Endothelial cell of umbilical vein (primary cell): Measurements from ENCODE around the gene CELF1. TPM values are rescaled to one million over a fixed set of nuclear protein-coding genes. Genes with fewer than 3 reads are reported as not detected.

Experiments used
- BruUV-seq: library from RNA; stranded (reverse); fragments of 400-500 nt; replicated peaks from 2 replicates; lab custom pipeline; 2021; lab: Mats Ljungman, UMichigan
- CTCF ChIA-PET: fragments of 300-600, 350-600 bp; sonication (Branson Sonifier 250); formaldehyde crosslinking; loops from one replicate; lab custom pipeline; 2021; ENCODE audit warnings: antibody characterized with exemption, inconsistent platforms; lab: Charles Lee
- POLR2A ChIA-PET: fragments of 300-600, 350-600 bp; sonication (Branson Sonifier 250); formaldehyde crosslinking; loops from one replicate; lab custom pipeline; 2021; ENCODE audit warnings: antibody characterized with exemption, inconsistent platforms; lab: Charles Lee
- DNase-seq: peaks from one replicate; pipeline ENCODE4 v3.0.0-alpha.2; 2011; ENCODE audit warnings: low read depth, low spot score
- FAIRE-seq: peaks from 2 replicates; lab custom pipeline; 2011; peaks lifted over from hg19 to GRCh38; lab: Jason Lieb, UNC
- H2AFZ ChIP-seq: 2 replicates; pipeline ENCODE4 v1.6.0; 2012; ENCODE audit warnings: low read depth, low read length, control low read depth, inconsistent platforms
- H3K27ac ChIP-seq: 2 replicates; pipeline ENCODE4 v1.5.1; 2011; ENCODE audit warnings: low read depth, mild to moderate bottlenecking, control low read depth, low read length, moderate library complexity; ENCODE audit not compliant: insufficient read depth
- H3K27me3 ChIP-seq, 2 experiments: 2 replicates each; pipeline versions ENCODE4 v1.6.0 to v1.6.1; 2011; ENCODE audit warnings: low read length in 2 of 2, mixed read lengths in 1 of 2; ENCODE audit not compliant: control insufficient read depth in 2 of 2, insufficient read depth in 2 of 2
- H3K36me3 ChIP-seq, 2 experiments: 2 replicates in 1 of 2; 3 replicates in 1 of 2; pipeline ENCODE4 v1.5.1; 2011; ENCODE audit warnings: low read length in 2 of 2, mild to moderate bottlenecking in 1 of 2, moderate library complexity in 1 of 2; ENCODE audit not compliant: control insufficient read depth in 2 of 2, insufficient read depth in 2 of 2; ENCODE audit errors: extremely low read depth in 1 of 2
- H3K4me1 ChIP-seq: 3 replicates; pipeline ENCODE4 v1.5.1; 2011; ENCODE audit warnings: mild to moderate bottlenecking, low read length; ENCODE audit not compliant: control insufficient read depth, insufficient read depth; ENCODE audit errors: extremely low read depth
- H3K4me2 ChIP-seq: 2 replicates; pipeline ENCODE4 v1.6.1; 2011; ENCODE audit warnings: low read length, control low read depth, mixed read lengths; ENCODE audit not compliant: insufficient read depth
- H3K4me3 ChIP-seq, 3 experiments: fragments of 200-600 bp in 1 of 3; sonication (generic), shearing (Covaris generic) in 1 of 3; replicated peaks in 1 of 3; 2 replicates each; pipeline ENCODE4 v1.5.1; 2011 to 2016; ENCODE audit warnings: control low read depth in 3 of 3, low read length in 3 of 3, mild to moderate bottlenecking in 2 of 3, inconsistent platforms in 1 of 3, low read depth in 1 of 3, moderate library complexity in 1 of 3; ENCODE audit not compliant: insufficient read depth in 1 of 3
- H3K79me2 ChIP-seq: 2 replicates; pipeline ENCODE4 v1.6.0; 2012; ENCODE audit warnings: low read length, inconsistent platforms; ENCODE audit not compliant: control insufficient read depth, insufficient read depth
- H3K9ac ChIP-seq: replicated peaks from 2 replicates; pipeline ENCODE3; 2011; ENCODE audit warnings: low read length, control low read depth; ENCODE audit not compliant: insufficient read depth; ENCODE audit errors: extremely low read depth
- H3K9me1 ChIP-seq: replicated peaks from 3 replicates; pipeline ENCODE4 v1.6.0; 2011; ENCODE audit warnings: mild to moderate bottlenecking, low read length; ENCODE audit not compliant: control insufficient read depth, insufficient read depth; ENCODE audit errors: extremely low read depth
- H3K9me3 ChIP-seq: replicated peaks from 2 replicates; pipeline ENCODE4 v1.5.1; 2012; ENCODE audit warnings: low read length, inconsistent platforms; ENCODE audit not compliant: control insufficient read depth, insufficient read depth
- H4K20me1 ChIP-seq: replicated peaks from 2 replicates; pipeline ENCODE3; 2011; ENCODE audit warnings: mild to moderate bottlenecking, low read length; ENCODE audit not compliant: control insufficient read depth, insufficient read depth; ENCODE audit errors: extremely low read depth
- EZH2 ChIP-seq: IDR thresholded peaks from 2 replicates; pipeline ENCODE4 v1.6.1; 2012; ENCODE audit warnings: borderline replicate concordance, low read depth, mild to moderate bottlenecking, moderate library complexity, low read length, inconsistent platforms; ENCODE audit not compliant: severe bottlenecking
- FOS ChIP-seq: IDR thresholded peaks from 2 replicates; pipeline ENCODE4 v1.6.1; 2011; ENCODE audit warnings: mild to moderate bottlenecking, low read length, moderate library complexity, borderline replicate concordance; ENCODE audit not compliant: insufficient read depth
- GATA2 ChIP-seq: IDR thresholded peaks from 2 replicates; pipeline ENCODE4 v1.7.0; 2011; ENCODE audit warnings: low read depth, mild to moderate bottlenecking, moderate library complexity, mixed read lengths, low read length; ENCODE audit not compliant: insufficient read length, insufficient read depth
- JUN ChIP-seq: IDR thresholded peaks from 2 replicates; pipeline ENCODE4 v1.6.1; 2011; ENCODE audit warnings: borderline replicate concordance, low read depth; ENCODE audit not compliant: insufficient read length, insufficient read depth
- MYC ChIP-seq: IDR thresholded peaks from one replicate; pipeline ENCODE4 v1.6.1; 2011; ENCODE audit warnings: mild to moderate bottlenecking, low read depth, low read length
- POLR2A ChIP-seq: IDR thresholded peaks from 2 replicates; pipeline ENCODE4 v1.6.1; 2012; ENCODE audit warnings: low read depth, mild to moderate bottlenecking, control low read depth, low read length
- POLR2AphosphoS5 ChIP-seq: IDR thresholded peaks from 2 replicates; pipeline ENCODE4 v1.6.1; 2012; ENCODE audit warnings: low read depth, mild to moderate bottlenecking, control low read depth, low read length, moderate library complexity; ENCODE audit not compliant: insufficient read depth
- dilution Hi-C: fragments of 300-500 bp; cut with MboI; formaldehyde crosslinking; loops from one replicate; pipeline ENCODE4 v1.15.0; 2019; ENCODE audit warnings: low sequenced_read_pairs; ENCODE audit not compliant: extremely low pct_ligation_motif_present
- intact Hi-C: fragments of 100-400 bp; cut with micrococcal nuclease; formaldehyde crosslinking; loops from one replicate; pipeline ENCODE4 v1.10.0; 2022
- polyA plus RNA-seq, 4 experiments: library from polyadenylated mRNA; depleted of rRNA in 3 of 4; stranded (reverse) in 3 of 4; unstranded in 1 of 4; fragments of >200 nt; gene quantifications; 2 replicates each; pipeline versions ENCODE4 v1.2.1 to v1.2.3, GENCODE V29; 2011 to 2012; ENCODE audit warnings: missing spikeins in 1 of 4
- total RNA-seq: library from RNA; stranded (reverse); gene quantifications from 2 replicates; pipeline ENCODE4 v1.2.3, GENCODE V29; 2021
- TF ChIP-seq, protein P1 (sequence below): IDR thresholded peaks from 2 replicates; pipeline ENCODE4 v1.6.1; 2011; ENCODE audit not compliant: insufficient read depth, insufficient read length
- TF ChIP-seq, protein P2 (sequence below), 2 donors: IDR thresholded peaks; 1 replicate in 1 of 2; 2 replicates in 1 of 2; pipeline ENCODE4 v1.5.1; 2011; ENCODE audit warnings: low read length in 2 of 2, mild to moderate bottlenecking in 2 of 2, moderate library complexity in 2 of 2, control low read depth in 1 of 2, inconsistent platforms in 1 of 2, low read depth in 1 of 2; ENCODE audit not compliant: insufficient read depth in 1 of 2; ENCODE audit errors: extremely low read depth in 1 of 2

The CELF1 gene
- total and polyA plus RNA-seq, 2 donors (not counting 3 experiments of a cell fraction or from before 2014, with no cell fraction given): 66.3 to 120 TPM

GRCh38 chr11:47495011-47495855, 57.7 kb downstream of the CELF1 start:
- ChIA-PET CTCF (interaction anchor here (1.2 kb wide), 1 partner anchor 58 kb away, joined by 4 read pairs; no protein-coding TSS in a partner anchor), POLR2A (no interaction called here)
- Histone ChIP-seq H3K4me1 (peaks cover 3% of the 10 kb centered on the region), H3K4me3 (no peak overlapping the region), H3K9me3 (no peaks in the 10 kb centered on the region), H3K27me3 (no peaks in the 10 kb centered on the region), H3K79me2 (peaks cover 87% of the 10 kb centered on the region), H3K9ac (no peak overlapping the region), H3K9me1 (no peaks in the 10 kb centered on the region), H3K4me2 (no peak overlapping the region), H4K20me1 (no peaks in the 10 kb centered on the region), H3K36me3 (peaks cover 4 to 6% of the 10 kb centered on the region in 2 experiments), H2AFZ (no peak overlapping the region), H3K27ac (no peak overlapping the region)
- intact Hi-C loops: no loop called here
- TF ChIP-seq FOS (no peak), EZH2 (no peak), MYC (no peak), GATA2 (no peak), JUN (no peak), POLR2A (no peak), POLR2AphosphoS5 (no peak)
- TF ChIP-seq, protein P1, sequence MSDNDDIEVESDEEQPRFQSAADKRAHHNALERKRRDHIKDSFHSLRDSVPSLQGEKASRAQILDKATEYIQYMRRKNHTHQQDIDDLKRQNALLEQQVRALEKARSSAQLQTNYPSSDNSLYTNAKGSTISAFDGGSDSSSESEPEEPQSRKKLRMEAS: no peak
- TF ChIP-seq, protein P2, sequence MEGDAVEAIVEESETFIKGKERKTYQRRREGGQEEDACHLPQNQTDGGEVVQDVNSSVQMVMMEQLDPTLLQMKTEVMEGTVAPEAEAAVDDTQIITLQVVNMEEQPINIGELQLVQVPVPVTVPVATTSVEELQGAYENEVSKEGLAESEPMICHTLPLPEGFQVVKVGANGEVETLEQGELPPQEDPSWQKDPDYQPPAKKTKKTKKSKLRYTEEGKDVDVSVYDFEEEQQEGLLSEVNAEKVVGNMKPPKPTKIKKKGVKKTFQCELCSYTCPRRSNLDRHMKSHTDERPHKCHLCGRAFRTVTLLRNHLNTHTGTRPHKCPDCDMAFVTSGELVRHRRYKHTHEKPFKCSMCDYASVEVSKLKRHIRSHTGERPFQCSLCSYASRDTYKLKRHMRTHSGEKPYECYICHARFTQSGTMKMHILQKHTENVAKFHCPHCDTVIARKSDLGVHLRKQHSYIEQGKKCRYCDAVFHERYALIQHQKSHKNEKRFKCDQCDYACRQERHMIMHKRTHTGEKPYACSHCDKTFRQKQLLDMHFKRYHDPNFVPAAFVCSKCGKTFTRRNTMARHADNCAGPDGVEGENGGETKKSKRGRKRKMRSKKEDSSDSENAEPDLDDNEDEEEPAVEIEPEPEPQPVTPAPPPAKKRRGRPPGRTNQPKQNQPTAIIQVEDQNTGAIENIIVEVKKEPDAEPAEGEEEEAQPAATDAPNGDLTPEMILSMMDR (IDR thresholded peaks at IDR 0.05; ENCODE audit: extremely low read depth in 1 of 2, insufficient read depth in 1 of 2, low read depth in 1 of 2, low read length in 2 of 2): no peak
- dilution Hi-C loops: no loop called here
- FAIRE-seq: no peak
- BruUV-seq: no TSS peak
- DNase-seq: no peak
